Measurements from ENCODE around the gene VPS29.

VPS29 gene

DNA sequence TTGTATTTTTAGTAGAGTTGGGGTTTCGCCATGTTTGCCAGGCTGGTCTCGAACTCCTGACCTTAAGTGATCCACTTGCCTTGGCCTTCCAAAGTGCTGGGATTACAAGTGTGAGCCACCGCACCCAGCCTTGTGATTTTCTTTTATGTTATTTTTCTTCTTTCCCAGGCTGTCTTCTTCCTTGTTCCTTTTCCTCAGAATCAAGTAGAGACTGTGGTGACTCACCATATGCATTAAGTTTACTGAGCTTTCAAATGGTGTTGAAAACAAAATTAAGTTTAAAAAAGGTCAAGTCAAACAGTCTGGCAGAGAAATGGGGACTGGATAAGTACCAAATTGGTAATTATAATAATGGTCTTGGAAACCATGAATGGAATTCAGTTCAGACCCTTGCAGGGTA is 57.5 kb downstream of the VPS29 start:
- DNase-seq (ENCODE audit: low spot score), result no peak
